GM12878 (cell line): ENCODE results near the gene HTRA3. TPM values are rescaled to one million over a fixed set of nuclear protein-coding genes. Genes with fewer than 3 reads are reported as not detected.

Experiments used
- ATAC-seq: fragments of 200-7000 bp; cut with Tn5 transposase; 3 replicates; pipeline ENCODE4 v1.9.1; 2020; ENCODE audit warnings: mild to moderate bottlenecking, moderate library complexity
- BruUV-seq: library from RNA; stranded (reverse); fragments of 400-500 nt; replicated peaks from 2 replicates; lab custom pipeline; 2021; lab: Mats Ljungman, UMichigan
- CTCF ChIA-PET: fragments of 300-600 bp; sonication (Branson Sonifier 250); formaldehyde crosslinking; extraction: SDS; loops from one replicate; lab custom pipeline; 2021; ENCODE audit warnings: inconsistent platforms; lab: Yijun Ruan, JAX
- POLR2A ChIA-PET: fragments of 350-600 bp; formaldehyde crosslinking; extraction: SDS; loops from one replicate; lab custom pipeline; 2021; ENCODE audit warnings: inconsistent platforms; lab: Charles Lee
- RAD21 ChIA-PET: fragments of 300-600 bp; sonication (Branson Sonifier 250); formaldehyde crosslinking; loops from one replicate; lab custom pipeline; 2023; ENCODE audit warnings: antibody characterized with exemption; ENCODE audit not compliant: unreplicated experiment; lab: Charles Lee
- SMC1A ChIA-PET: fragments of 300-600 bp; sonication (Branson Sonifier 250); formaldehyde crosslinking; loops from one replicate; lab custom pipeline; 2023; ENCODE audit not compliant: unreplicated experiment, uncharacterized antibody; lab: Charles Lee
- DNase-seq: peaks from one replicate; pipeline ENCODE4 v3.0.0-alpha.2; 2011; ENCODE audit warnings: low read depth, low spot score
- FAIRE-seq: peaks from 3 replicates; lab custom pipeline; 2011; peaks lifted over from hg19 to GRCh38; lab: Jason Lieb, UNC
- H2AFZ ChIP-seq: 2 replicates; pipeline ENCODE4 v1.6.0; 2011; ENCODE audit warnings: low read depth, low read length, control low read depth; ENCODE audit not compliant: control insufficient read depth
- H3K27ac ChIP-seq: 2 replicates; pipeline ENCODE4 v1.5.1; 2011; ENCODE audit warnings: control low read depth; ENCODE audit not compliant: control insufficient read depth, insufficient read depth
- H3K27me3 ChIP-seq, 2 experiments: replicated peaks in 1 of 2; 2 replicates each; pipeline versions ENCODE4 v1.6.0 to v1.6.1; 2011; ENCODE audit warnings: low read length in 1 of 2; ENCODE audit not compliant: control insufficient read depth in 2 of 2, insufficient read depth in 2 of 2
- H3K36me3 ChIP-seq, 2 experiments: 2 replicates each; pipeline ENCODE4 v1.5.1; 2011; ENCODE audit warnings: low read length in 1 of 2; ENCODE audit not compliant: control insufficient read depth in 2 of 2, insufficient read depth in 2 of 2
- H3K4me1 ChIP-seq: 2 replicates; pipeline ENCODE4 v1.6.1; 2011; ENCODE audit warnings: mild to moderate bottlenecking, low read length, moderate library complexity, mixed read lengths; ENCODE audit not compliant: control insufficient read depth, insufficient read depth
- H3K4me2 ChIP-seq: 2 replicates; pipeline ENCODE4 v1.6.0; 2011; ENCODE audit warnings: control low read depth; ENCODE audit not compliant: control insufficient read depth, insufficient read depth
- H3K4me3 ChIP-seq: fragments of 200-600 bp; sonication (generic); 2 replicates; pipeline ENCODE4 v1.5.1; 2016
- H3K79me2 ChIP-seq: 2 replicates; pipeline ENCODE4 v1.6.0; 2011; ENCODE audit warnings: low read length; ENCODE audit not compliant: control insufficient read depth, insufficient read depth
- H3K9ac ChIP-seq: 2 replicates; pipeline ENCODE4 v1.8.0; 2011; ENCODE audit warnings: low read length, control low read depth, mixed read lengths; ENCODE audit not compliant: control insufficient read depth, insufficient read depth
- H3K9me3 ChIP-seq: replicated peaks from 3 replicates; pipeline ENCODE4 v1.5.1; 2011; ENCODE audit warnings: mild to moderate bottlenecking, low read length; ENCODE audit not compliant: control insufficient read depth, insufficient read depth
- H4K20me1 ChIP-seq: 2 replicates; pipeline ENCODE4 v1.6.0; 2011; ENCODE audit not compliant: control insufficient read depth, insufficient read depth
- HCFC1 ChIP-seq: fragments of 150-350 bp; IDR thresholded peaks from 2 replicates; pipeline ENCODE4 v1.6.1; 2014; ENCODE audit warnings: low read length
- POU2F2 ChIP-seq: IDR thresholded peaks from 3 replicates; pipeline ENCODE4 v1.6.1; 2011; ENCODE audit warnings: low read depth, mild to moderate bottlenecking, low read length, borderline replicate concordance
- WGBS: methylation state at CpG from one replicate; pipeline ENCODE4 v1.1.6; 2016; ENCODE audit warnings: low lambda C conversion rate; ENCODE audit not compliant: insufficient replicate concordance, insufficient coverage; ENCODE audit errors: missing lambda C conversion rate; 5-methylcytosine and 5-hydroxymethylcytosine counted together
- in situ Hi-C: fragments of 300-500 bp; cut with MboI; formaldehyde crosslinking; loops from 9 replicates; pipeline ENCODE4 v1.14.3; 2018; ENCODE audit warnings: mixed read lengths
- intact Hi-C: fragments of 100-400 bp; cut with micrococcal nuclease; formaldehyde crosslinking; loops from one replicate; pipeline ENCODE4 v1.14.2; 2022; ENCODE audit not compliant: unreplicated experiment
- polyA plus RNA-seq, 11 experiments: library from polyadenylated mRNA; depleted of rRNA in 4 of 11; unstranded in 6 of 11; stranded (reverse) in 5 of 11; fragments of >200 nt; fragmentation: Nextera tagmentation in 4 of 11; fragmentation: Illumina TruSeq in 1 of 11; extraction: Ambion mirVana in 4 of 11; extraction: Trizol in 1 of 11; gene quantifications; 1 replicate in 1 of 11; 2 replicates in 10 of 11; pipeline versions ENCODE4 v1.2.1 to v1.2.3, GENCODE V29; 2011 to 2016; ENCODE audit warnings: inconsistent platforms in 2 of 11, missing spikeins in 2 of 11, low read depth in 1 of 11
- total RNA-seq, 4 experiments: library from RNA; depleted of rRNA in 3 of 4; stranded (reverse); fragments of >200 nt in 3 of 4; fragmentation: Illumina TruSeq in 1 of 4; extraction: Trizol in 1 of 4; gene quantifications; 2 replicates each; pipeline versions ENCODE4 v1.2.1 to v1.2.3, GENCODE V29; 2013 to 2021
- TF ChIP-seq, protein P1 (sequence below): fragments of 450-650 bp; formaldehyde crosslinking; IDR thresholded peaks from 2 replicates; pipeline ENCODE4 v1.4.0; 2022; ENCODE audit warnings: mild to moderate bottlenecking, moderate library complexity
- TF ChIP-seq, protein P2 (sequence below): fragments of 450-650 bp; IDR thresholded peaks from 2 replicates; pipeline ENCODE4 v1.6.1; 2017; ENCODE audit warnings: mild to moderate bottlenecking
- TF ChIP-seq, protein P3 (sequence below): IDR thresholded peaks from 2 replicates; pipeline ENCODE4 v1.6.1; 2012; ENCODE audit warnings: improper control_type of control experiment, low read depth, low read length; ENCODE audit not compliant: insufficient replicate concordance

Gene HTRA3
- total and polyA plus RNA-seq, 10 of the 15 experiments (the other 5 are each of a cell fraction or from before 2014, with no cell fraction given): 0.04 to 1.2 (median 0.08) TPM; not detected in 7

DNA sequence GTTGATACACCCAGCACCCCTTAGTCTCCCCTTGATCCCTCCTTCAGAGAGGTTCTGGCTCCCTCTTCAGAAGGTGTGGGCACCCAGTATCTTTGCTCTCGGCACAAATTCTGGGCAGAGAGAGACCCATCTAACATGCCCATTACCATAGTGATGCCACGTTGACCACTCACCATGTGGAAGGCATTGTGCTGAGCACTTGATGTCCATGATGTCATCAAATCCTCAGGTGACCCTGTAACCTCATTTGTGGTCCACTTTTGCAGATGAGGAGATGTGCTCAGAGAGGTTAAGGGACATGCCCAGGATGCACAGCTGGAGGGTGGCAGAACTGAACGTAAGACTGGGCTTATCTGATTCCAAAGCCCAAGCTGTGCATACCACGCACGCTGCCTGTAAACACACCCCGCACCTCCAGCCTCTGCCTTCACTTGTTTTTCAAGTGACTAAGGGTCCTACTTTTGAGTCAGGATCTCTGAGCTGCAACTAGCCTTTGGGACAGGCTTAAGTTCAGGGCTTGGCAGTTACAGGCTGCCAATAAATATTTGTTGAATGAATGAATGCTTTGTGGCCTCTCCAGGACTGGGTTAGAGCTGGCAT, 55.2 kb downstream of the HTRA3 start:
- no peak for DNase-seq
- no peak overlapping the region for H3K9ac ChIP-seq
- H4K20me1 ChIP-seq: no peaks in the 10 kb centered on the region
- ChIA-PET CTCF (no interaction called here), POLR2A (no interaction called here), SMC1A (interaction anchor here (0.9 kb wide), 1 partner anchor 10 kb away, joined by 3 read pairs; no protein-coding TSS in a partner anchor), RAD21 (no interaction called here)
- H3K36me3 ChIP-seq: no peaks in the 10 kb centered on the region
- no peak overlapping the region for H3K4me3 ChIP-seq
- in situ Hi-C loops (no loop called here), intact Hi-C loops (loop anchor here (10.0 kb wide), 1 partner anchor 80 kb away; no protein-coding TSS in a partner anchor)
- H2AFZ ChIP-seq: no peak overlapping the region
- no peak for FAIRE-seq
- TF ChIP-seq HCFC1 (no peak), POU2F2 (no peak)
- TF ChIP-seq, protein P1, sequence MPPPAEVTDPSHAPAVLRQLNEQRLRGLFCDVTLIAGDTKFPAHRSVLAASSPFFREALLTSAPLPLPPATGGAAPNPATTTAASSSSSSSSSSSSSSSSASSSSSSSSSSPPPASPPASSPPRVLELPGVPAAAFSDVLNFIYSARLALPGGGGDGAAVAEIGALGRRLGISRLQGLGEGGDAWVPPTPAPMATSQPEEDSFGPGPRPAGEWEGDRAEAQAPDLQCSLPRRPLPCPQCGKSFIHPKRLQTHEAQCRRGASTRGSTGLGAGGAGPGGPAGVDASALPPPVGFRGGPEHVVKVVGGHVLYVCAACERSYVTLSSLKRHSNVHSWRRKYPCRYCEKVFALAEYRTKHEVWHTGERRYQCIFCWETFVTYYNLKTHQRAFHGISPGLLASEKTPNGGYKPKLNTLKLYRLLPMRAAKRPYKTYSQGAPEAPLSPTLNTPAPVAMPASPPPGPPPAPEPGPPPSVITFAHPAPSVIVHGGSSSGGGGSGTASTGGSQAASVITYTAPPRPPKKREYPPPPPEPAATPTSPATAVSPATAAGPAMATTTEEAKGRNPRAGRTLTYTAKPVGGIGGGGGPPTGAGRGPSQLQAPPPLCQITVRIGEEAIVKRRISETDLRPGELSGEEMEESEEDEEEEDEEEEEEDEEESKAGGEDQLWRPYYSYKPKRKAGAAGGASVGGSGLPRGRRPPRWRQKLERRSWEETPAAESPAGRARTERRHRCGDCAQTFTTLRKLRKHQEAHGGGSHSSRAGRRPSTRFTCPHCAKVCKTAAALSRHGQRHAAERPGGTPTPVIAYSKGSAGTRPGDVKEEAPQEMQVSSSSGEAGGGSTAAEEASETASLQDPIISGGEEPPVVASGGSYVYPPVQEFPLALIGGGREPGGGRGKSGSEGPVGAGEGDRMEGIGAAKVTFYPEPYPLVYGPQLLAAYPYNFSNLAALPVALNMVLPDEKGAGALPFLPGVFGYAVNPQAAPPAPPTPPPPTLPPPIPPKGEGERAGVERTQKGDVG (CRISPR knock-in tag): no peak
- TF ChIP-seq, protein P2, sequence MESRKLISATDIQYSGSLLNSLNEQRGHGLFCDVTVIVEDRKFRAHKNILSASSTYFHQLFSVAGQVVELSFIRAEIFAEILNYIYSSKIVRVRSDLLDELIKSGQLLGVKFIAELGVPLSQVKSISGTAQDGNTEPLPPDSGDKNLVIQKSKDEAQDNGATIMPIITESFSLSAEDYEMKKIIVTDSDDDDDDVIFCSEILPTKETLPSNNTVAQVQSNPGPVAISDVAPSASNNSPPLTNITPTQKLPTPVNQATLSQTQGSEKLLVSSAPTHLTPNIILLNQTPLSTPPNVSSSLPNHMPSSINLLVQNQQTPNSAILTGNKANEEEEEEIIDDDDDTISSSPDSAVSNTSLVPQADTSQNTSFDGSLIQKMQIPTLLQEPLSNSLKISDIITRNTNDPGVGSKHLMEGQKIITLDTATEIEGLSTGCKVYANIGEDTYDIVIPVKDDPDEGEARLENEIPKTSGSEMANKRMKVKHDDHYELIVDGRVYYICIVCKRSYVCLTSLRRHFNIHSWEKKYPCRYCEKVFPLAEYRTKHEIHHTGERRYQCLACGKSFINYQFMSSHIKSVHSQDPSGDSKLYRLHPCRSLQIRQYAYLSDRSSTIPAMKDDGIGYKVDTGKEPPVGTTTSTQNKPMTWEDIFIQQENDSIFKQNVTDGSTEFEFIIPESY: no peak
- TF ChIP-seq, protein P3, sequence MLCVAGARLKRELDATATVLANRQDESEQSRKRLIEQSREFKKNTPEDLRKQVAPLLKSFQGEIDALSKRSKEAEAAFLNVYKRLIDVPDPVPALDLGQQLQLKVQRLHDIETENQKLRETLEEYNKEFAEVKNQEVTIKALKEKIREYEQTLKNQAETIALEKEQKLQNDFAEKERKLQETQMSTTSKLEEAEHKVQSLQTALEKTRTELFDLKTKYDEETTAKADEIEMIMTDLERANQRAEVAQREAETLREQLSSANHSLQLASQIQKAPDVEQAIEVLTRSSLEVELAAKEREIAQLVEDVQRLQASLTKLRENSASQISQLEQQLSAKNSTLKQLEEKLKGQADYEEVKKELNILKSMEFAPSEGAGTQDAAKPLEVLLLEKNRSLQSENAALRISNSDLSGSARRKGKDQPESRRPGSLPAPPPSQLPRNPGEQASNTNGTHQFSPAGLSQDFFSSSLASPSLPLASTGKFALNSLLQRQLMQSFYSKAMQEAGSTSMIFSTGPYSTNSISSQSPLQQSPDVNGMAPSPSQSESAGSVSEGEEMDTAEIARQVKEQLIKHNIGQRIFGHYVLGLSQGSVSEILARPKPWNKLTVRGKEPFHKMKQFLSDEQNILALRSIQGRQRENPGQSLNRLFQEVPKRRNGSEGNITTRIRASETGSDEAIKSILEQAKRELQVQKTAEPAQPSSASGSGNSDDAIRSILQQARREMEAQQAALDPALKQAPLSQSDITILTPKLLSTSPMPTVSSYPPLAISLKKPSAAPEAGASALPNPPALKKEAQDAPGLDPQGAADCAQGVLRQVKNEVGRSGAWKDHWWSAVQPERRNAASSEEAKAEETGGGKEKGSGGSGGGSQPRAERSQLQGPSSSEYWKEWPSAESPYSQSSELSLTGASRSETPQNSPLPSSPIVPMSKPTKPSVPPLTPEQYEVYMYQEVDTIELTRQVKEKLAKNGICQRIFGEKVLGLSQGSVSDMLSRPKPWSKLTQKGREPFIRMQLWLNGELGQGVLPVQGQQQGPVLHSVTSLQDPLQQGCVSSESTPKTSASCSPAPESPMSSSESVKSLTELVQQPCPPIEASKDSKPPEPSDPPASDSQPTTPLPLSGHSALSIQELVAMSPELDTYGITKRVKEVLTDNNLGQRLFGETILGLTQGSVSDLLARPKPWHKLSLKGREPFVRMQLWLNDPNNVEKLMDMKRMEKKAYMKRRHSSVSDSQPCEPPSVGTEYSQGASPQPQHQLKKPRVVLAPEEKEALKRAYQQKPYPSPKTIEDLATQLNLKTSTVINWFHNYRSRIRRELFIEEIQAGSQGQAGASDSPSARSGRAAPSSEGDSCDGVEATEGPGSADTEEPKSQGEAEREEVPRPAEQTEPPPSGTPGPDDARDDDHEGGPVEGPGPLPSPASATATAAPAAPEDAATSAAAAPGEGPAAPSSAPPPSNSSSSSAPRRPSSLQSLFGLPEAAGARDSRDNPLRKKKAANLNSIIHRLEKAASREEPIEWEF: no peak
- H3K27ac ChIP-seq: no peak overlapping the region
- no TSS peak for BruUV-seq
- no peaks in the 10 kb centered on the region for H3K9me3 ChIP-seq
- ATAC-seq: no peak
- peaks cover 0 to 4% of the 10 kb centered on the region in 2 experiments; a peak in 2 of 4 replicates for H3K27me3 ChIP-seq
- WGBS: 28% methylated on average over 6 of the region's 6 CpGs
- H3K4me1 ChIP-seq: no peaks in the 10 kb centered on the region
- H3K79me2 ChIP-seq: no peaks in the 10 kb centered on the region
- H3K4me2 ChIP-seq: no peak overlapping the region
